Retinal pigment epithelial cell (primary cell): ENCODE results near the gene NHS.
A peak's percentile ranks its signal among the peaks of the same experiment; 100 is the strongest.

Experiments used
- DNase-seq: peaks from one replicate; pipeline ENCODE4 v3.0.0-alpha.2; 2010; ENCODE audit warnings: low read depth
- H3K4me3 ChIP-seq: 2 replicates; pipeline ENCODE4 v1.5.1; 2011; ENCODE audit warnings: mild to moderate bottlenecking, low read length, control low read depth, moderate library complexity
- CTCF ChIP-seq: conservative IDR thresholded peaks from 2 replicates; pipeline ENCODE4 v1.5.1; 2011; ENCODE audit warnings: low read depth, low read length, control low read depth, inconsistent platforms

The NHS gene

GRCh38 chrX:17369309-17369708, 5.7 kb upstream of the NHS start:
- no peak for TF ChIP-seq CTCF
- DNase-seq: no peak
- H3K4me3 ChIP-seq: no peak overlapping the region

- TF ChIP-seq CTCF: no peak
- DNase-seq: no peak
- H3K4me3 ChIP-seq: no peak overlapping the region
Observed at GRCh38 chrX:17370191-17370590, 4.8 kb upstream of the NHS start.

DNA sequence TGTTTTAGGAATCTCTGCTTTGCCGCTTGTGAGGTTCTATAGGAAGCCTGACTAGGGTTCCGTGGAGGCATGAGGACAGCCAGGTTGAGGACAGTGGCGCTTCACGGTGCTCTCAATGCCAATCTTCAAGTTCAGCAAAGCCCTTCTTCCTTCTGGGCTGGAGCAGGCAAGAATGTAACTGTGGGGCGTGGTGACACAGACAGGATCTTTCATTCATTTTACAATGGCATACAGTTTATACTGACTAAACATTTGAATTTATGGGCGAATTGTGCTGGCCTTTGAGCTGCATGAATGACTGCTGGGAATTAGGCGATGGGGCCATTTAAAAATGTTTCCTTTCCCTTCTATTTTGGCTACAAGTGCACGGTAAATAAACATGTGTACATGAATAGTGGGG, 2.9 kb upstream of the NHS start:
- no peak for TF ChIP-seq CTCF
- DNase-seq: no peak

GRCh38 chrX:17373337-17373736, 1.7 kb upstream of the NHS start:
- TF ChIP-seq CTCF: no peak

More for the DNA sequence above, 2.9 kb upstream of the NHS start:
- H3K4me3 ChIP-seq: no peak overlapping the region

GRCh38 chrX:17375367-17375636, 302 bp downstream of the NHS start:
- peak overlapping the region; percentile 65 for H3K4me3 ChIP-seq
- TF ChIP-seq CTCF: no peak
- DNase-seq: no peak

More at GRCh38 chrX:17373337-17373736, 1.7 kb upstream of the NHS start:
- DNase-seq: no peak
- H3K4me3 ChIP-seq: no peak overlapping the region

DNA sequence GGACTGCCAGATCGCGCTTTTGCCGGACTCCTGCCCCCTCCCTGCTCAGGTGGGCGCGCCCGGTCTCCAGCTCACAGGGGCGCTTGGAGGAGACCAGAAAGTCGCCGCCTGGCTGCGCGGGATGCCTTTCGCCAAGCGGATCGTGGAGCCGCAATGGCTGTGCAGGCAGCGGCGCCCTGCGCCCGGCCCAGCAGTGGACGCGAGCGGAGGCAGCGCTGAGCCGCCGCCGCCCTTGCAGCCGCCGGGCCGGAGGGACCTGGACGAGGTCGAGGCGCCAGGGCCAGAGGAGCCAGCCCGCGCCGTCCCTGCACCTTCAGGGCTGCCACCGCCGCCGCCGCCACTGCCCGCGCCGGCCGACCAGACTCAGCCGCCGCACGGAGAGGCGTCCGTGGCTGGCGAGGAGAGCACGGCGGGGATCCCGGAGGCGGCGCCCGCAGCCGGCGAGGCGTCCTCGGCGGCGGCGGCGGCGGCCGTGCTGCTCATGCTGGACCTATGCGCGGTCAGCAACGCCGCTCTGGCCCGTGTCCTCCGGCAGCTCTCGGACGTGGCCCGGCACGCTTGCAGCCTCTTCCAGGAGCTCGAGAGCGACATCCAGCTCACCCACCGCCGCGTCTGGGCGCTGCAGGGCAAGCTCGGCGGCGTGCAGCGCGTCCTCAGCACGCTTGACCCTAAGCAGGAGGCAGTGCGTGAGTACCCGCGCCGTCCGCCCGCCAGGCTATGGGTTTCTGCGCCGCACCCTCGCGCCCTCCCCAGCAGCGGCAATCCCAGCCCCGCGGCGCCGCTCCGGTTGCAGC, 834 bp downstream of the NHS start:
- TF ChIP-seq CTCF: no peak
- no peak for DNase-seq
- H3K4me3 ChIP-seq: peak overlapping the region; percentile 65

- no peak for DNase-seq
- TF ChIP-seq CTCF: no peak
- H3K4me3 ChIP-seq: peak overlapping the region; percentile 50
Observed at GRCh38 chrX:17376431-17377077, 1.6 kb downstream of the NHS start.
